ENCODE data around the gene TIRAP. TPM values are rescaled to one million over a fixed set of nuclear protein-coding genes. Genes with fewer than 3 reads are reported as not detected.

TIRAP gene
- polyA plus RNA-seq, 1 of the 3 experiments (the other 2 are of a cell fraction) = 5.5 TPM

- Histone ChIP-seq H3K36me3 (replicated peaks in 1 of 2; ENCODE audit: control insufficient read depth in 1 of 2, insufficient read depth in 2 of 2, low read length in 1 of 2) (no peaks in the 10 kb centered on the region), H3K9me3 (no peaks in the 10 kb centered on the region), H3K9ac (no peak overlapping the region), H3K27me3 (ENCODE audit: insufficient read depth) (no peaks in the 10 kb centered on the region), H3K79me2 (ENCODE audit: insufficient read depth) (no peaks in the 10 kb centered on the region), H2AFZ (ENCODE audit: low read depth) (no peak overlapping the region), H3K4me1 (ENCODE audit: control insufficient read depth in 1 of 2, insufficient read depth in 2 of 2, low read depth in 1 of 2, low read length in 1 of 2) (peaks cover 28 to 30% of the 10 kb centered on the region in 2 experiments; a peak in 3 of 4 replicates), H3K4me2 (peak overlapping the region; percentile 66; the same call in 1 of the 2 replicates), H4K20me1 (ENCODE audit: insufficient read depth) (no peaks in the 10 kb centered on the region), H3F3A (replicated peaks; ENCODE audit: insufficient read depth) (peaks cover 18% of the 10 kb centered on the region), H3K27ac (ENCODE audit: low read depth in 2 of 2, low read length in 1 of 2) (peak overlapping the region in 1 of 2 experiments; percentile 85; a peak in 1 of 4 replicates), H3K9me2 (no peaks in the 10 kb centered on the region), H3K4me3 (ENCODE audit: low read depth in 2 of 2, low read length in 1 of 2) (no peak overlapping the region)
- DNase-seq = no peak
- ChIA-PET POLR2A (no interaction called here), CTCF (interaction anchor here (1.4 kb wide), 2 partner anchors 14 to 23 kb away, joined by 5 read pairs; no protein-coding TSS in a partner anchor)
- WGBS (ENCODE audit: low lambda C conversion rate) = 87% methylated on average over 7 of the region's 7 CpGs
- TF ChIP-seq EP300 (IDR thresholded peaks at IDR 0.05; ENCODE audit: borderline replicate concordance in 1 of 2, low read depth in 1 of 2, low read length in 1 of 2) (no peak), MAX (IDR thresholded peaks at IDR 0.05; ENCODE audit: low read depth) (no peak), PBX3 (IDR thresholded peaks at IDR 0.05) (no peak), SMC3 (IDR thresholded peaks at IDR 0.05; ENCODE audit: low read depth, low read length) (no peak), CTCF (IDR thresholded peaks at IDR 0.05) (no peak), MEF2A (IDR thresholded peaks at IDR 0.05; ENCODE audit: borderline replicate concordance, low read depth) (no peak)
- TF ChIP-seq, protein P1, sequence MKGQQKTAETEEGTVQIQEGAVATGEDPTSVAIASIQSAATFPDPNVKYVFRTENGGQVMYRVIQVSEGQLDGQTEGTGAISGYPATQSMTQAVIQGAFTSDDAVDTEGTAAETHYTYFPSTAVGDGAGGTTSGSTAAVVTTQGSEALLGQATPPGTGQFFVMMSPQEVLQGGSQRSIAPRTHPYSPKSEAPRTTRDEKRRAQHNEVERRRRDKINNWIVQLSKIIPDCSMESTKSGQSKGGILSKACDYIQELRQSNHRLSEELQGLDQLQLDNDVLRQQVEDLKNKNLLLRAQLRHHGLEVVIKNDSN (IDR thresholded peaks at IDR 0.05; ENCODE audit: borderline replicate concordance, low read depth) = no peak
These were observed 50.2 kb downstream of the TIRAP start for GRCh38 chr11:126333142-126333541.

- ChIA-PET POLR2A (no interaction called here), CTCF (interaction anchor here (0.7 kb wide), 1 partner anchor 84 kb away, joined by 4 read pairs; no protein-coding TSS in a partner anchor)
- H3K4me2 ChIP-seq = peak overlapping the region; percentile 18; the same call in 1 of the 2 replicates
These were observed 52.0 kb downstream of the TIRAP start for GRCh38 chr11:126334659-126335462.

More at GRCh38 chr11:126334659-126335462, 52.0 kb downstream of the TIRAP start:
- TF ChIP-seq RCOR1 (IDR thresholded peaks at IDR 0.05; ENCODE audit: low read length) (no peak), JUND (IDR thresholded peaks at IDR 0.05) (peak; percentile 36; the same call in 1 of the 2 replicates), TCF12 (IDR thresholded peaks at IDR 0.05) (peak; percentile 72), PBX3 (IDR thresholded peaks at IDR 0.05) (peak; percentile 31; the same call in 1 of the 2 replicates), FOSL2 (IDR thresholded peaks at IDR 0.05; ENCODE audit: borderline replicate concordance, low read depth) (peak; percentile 31; the same call in 1 of the 2 replicates), NFIC (IDR thresholded peaks at IDR 0.05; ENCODE audit: borderline replicate concordance) (peak; percentile 18; the same call in 1 of the 2 replicates), FOXJ3 (CRISPR knock-in tag; IDR thresholded peaks at IDR 0.05) (no peak)
- TF ChIP-seq, protein P1 (IDR thresholded peaks at IDR 0.05; ENCODE audit: borderline replicate concordance, low read depth) = no peak
- Histone ChIP-seq H3K4me1 (ENCODE audit: control insufficient read depth in 1 of 2, insufficient read depth in 2 of 2, low read depth in 1 of 2, low read length in 1 of 2) (peaks cover 29 to 33% of the 10 kb centered on the region in 2 experiments; a peak in 3 of 4 replicates), H3K27ac (ENCODE audit: low read depth in 2 of 2, low read length in 1 of 2) (peak overlapping the region; percentile 29 to 66), H3K79me2 (ENCODE audit: insufficient read depth) (no peaks in the 10 kb centered on the region; the same call in 1 of the 2 replicates), H3K27me3 (ENCODE audit: insufficient read depth) (no peaks in the 10 kb centered on the region), H3K9me3 (no peaks in the 10 kb centered on the region), H4K20me1 (ENCODE audit: insufficient read depth) (no peaks in the 10 kb centered on the region), H3K9me2 (no peaks in the 10 kb centered on the region), H2AFZ (ENCODE audit: low read depth) (no peak overlapping the region), H3F3A (replicated peaks; ENCODE audit: insufficient read depth) (peaks cover 18% of the 10 kb centered on the region), H3K36me3 (replicated peaks in 1 of 2; ENCODE audit: control insufficient read depth in 1 of 2, insufficient read depth in 2 of 2, low read length in 1 of 2) (no peaks in the 10 kb centered on the region), H3K9ac (no peak overlapping the region), H3K4me3 (ENCODE audit: low read depth in 2 of 2, low read length in 1 of 2) (no peak overlapping the region)
- 73% methylated on average over 6 of the region's 6 CpGs for WGBS (ENCODE audit: low lambda C conversion rate)
- no peak for DNase-seq
